ENCODE results near the gene PLAU. TPM values are rescaled to one million over a fixed set of nuclear protein-coding genes. Genes with fewer than 3 reads are reported as not detected.
A peak's percentile ranks its signal among the peaks of the same experiment; 100 is the strongest.
"Not testable (repeated sequence)": the region's sequence is repeated elsewhere in the genome, so short reads cannot be mapped to it uniquely, and the experiment has no call there.

The PLAU gene
- total and polyA plus RNA-seq, 7 donors: 2.5 to 15.7 (median 3.8) TPM

GRCh38 chr10:73916761-73917470 lies 6.0 kb downstream of the PLAU start:
- Histone ChIP-seq H3K4me1 (peaks cover 0 to 9% (median 2%) of the 10 kb centered on the region in 4 donors), H3K27ac (peak overlapping the region in 2 of 4 donors; percentile 2 to 11), H3K9me3 (no peaks in the 10 kb centered on the region), H3K27me3 (no peaks in the 10 kb centered on the region), H3K4me3 (no peak overlapping the region), H3K36me3 (no peaks in the 10 kb centered on the region)
- intact Hi-C loops (cut with DNase I): no loop called here
- WGBS, 2 donors: 43 to 57% methylated on average over 5 of the region's 5 CpGs
- TF ChIP-seq CTCF (IDR thresholded peaks at IDR 0.05): no peak
- TF ChIP-seq EP300 (IDR thresholded peaks at IDR 0.05): no peak
- no peak for TF ChIP-seq POLR2AphosphoS5 (IDR thresholded peaks at IDR 0.05)
- no peak for TF ChIP-seq POLR2A (IDR thresholded peaks at IDR 0.05)
- no peak for DNase-seq

GRCh38 chr10:73917566-73918305 lies 6.8 kb downstream of the PLAU start:
- Histone ChIP-seq H3K9me3 (no peaks in the 10 kb centered on the region), H3K4me3 (no peak overlapping the region), H3K27me3 (no peaks in the 10 kb centered on the region), H3K27ac (peak overlapping the region in 1 of 4 donors; percentile 11), H3K4me1 (peaks cover 0 to 6% (median 0%) of the 10 kb centered on the region in 4 donors), H3K36me3 (no peaks in the 10 kb centered on the region)
- TF ChIP-seq CTCF (IDR thresholded peaks at IDR 0.05) (no peak), EP300 (IDR thresholded peaks at IDR 0.05) (no peak), POLR2A (IDR thresholded peaks at IDR 0.05) (no peak), POLR2AphosphoS5 (IDR thresholded peaks at IDR 0.05) (no peak)
- no peak for DNase-seq
- intact Hi-C loops (cut with DNase I): no loop called here
- WGBS, 2 donors: 95% methylated on average over 3 of the region's 3 CpGs

- DNase-seq; H3K4me1 ChIP-seq; H3K36me3 ChIP-seq; H3K9me3 ChIP-seq; H3K4me3 ChIP-seq; intact Hi-C loops (cut with DNase I); H3K27me3 ChIP-seq: not testable (repeated sequence)
- WGBS, 2 donors: 91% methylated on average over 8 of the region's 8 CpGs
- H3K27ac ChIP-seq: peak overlapping the region; percentile 54 to 71 (median 58)
These were observed 8.5 kb downstream of the PLAU start for GRCh38 chr10:73919481-73919880.

GRCh38 chr10:73920089-73920488 lies 9.2 kb downstream of the PLAU start:
- Histone ChIP-seq H3K4me1 (peaks cover 0 to 6% (median 0%) of the 10 kb centered on the region in 4 donors), H3K27me3 (no peaks in the 10 kb centered on the region), H3K4me3 (no peak overlapping the region), H3K9me3 (no peaks in the 10 kb centered on the region), H3K36me3 (no peaks in the 10 kb centered on the region), H3K27ac (peak overlapping the region; percentile 54 to 71 (median 58))
- 34 to 77% methylated on average over 4 of the region's 4 CpGs for WGBS, 2 donors
- intact Hi-C loops (cut with DNase I): no loop called here
- TF ChIP-seq POLR2AphosphoS5 (IDR thresholded peaks at IDR 0.05): no peak
- TF ChIP-seq EP300 (IDR thresholded peaks at IDR 0.05): no peak
- TF ChIP-seq CTCF (IDR thresholded peaks at IDR 0.05): no peak
- TF ChIP-seq POLR2A (IDR thresholded peaks at IDR 0.05): no peak
- peak; percentile 83 for DNase-seq

- no peak for DNase-seq
- no peaks in the 10 kb centered on the region for H3K9me3 ChIP-seq
- no peaks in the 10 kb centered on the region for H3K27me3 ChIP-seq
- H3K36me3 ChIP-seq: no peaks in the 10 kb centered on the region
- no peak for TF ChIP-seq CTCF (IDR thresholded peaks at IDR 0.05)
- no peak for TF ChIP-seq POLR2AphosphoS5 (IDR thresholded peaks at IDR 0.05)
- no peak for TF ChIP-seq EP300 (IDR thresholded peaks at IDR 0.05)
- no peak for TF ChIP-seq POLR2A (IDR thresholded peaks at IDR 0.05)
- 78 to 85% methylated on average over 6 of the region's 6 CpGs for WGBS, 2 donors
- H3K27ac ChIP-seq: no peak overlapping the region
- H3K4me3 ChIP-seq: no peak overlapping the region
- peaks cover 0 to 6% (median 0%) of the 10 kb centered on the region in 4 donors for H3K4me1 ChIP-seq
- intact Hi-C loops (cut with DNase I): no loop called here
These were observed 11.3 kb downstream of the PLAU start for GRCh38 chr10:73922007-73922863.

Data from sigmoid colon (tissue), 7 donors.